A549 (cell line): Measurements from ENCODE around the gene GSG1L. TPM values are rescaled to one million over a fixed set of nuclear protein-coding genes. Genes with fewer than 3 reads are reported as not detected.

Experiments
- ATAC-seq, 2 experiments: fragments of 200-7000 bp in 1 of 2; fragments of >200 bp in 1 of 2; cut with Nextera tagmentation in 1 of 2; cut with Tn5 transposase in 1 of 2; 3 replicates each; pipeline versions ENCODE4 v1.8.0 to v1.9.1; 2018 to 2020; ENCODE audit warnings: mild to moderate bottlenecking in 1 of 2, moderate library complexity in 1 of 2
- CTCF ChIA-PET: fragments of 300-600 bp; sonication (Branson Sonifier 250); formaldehyde crosslinking; extraction: SDS; loops from one replicate; lab custom pipeline; 2021; ENCODE audit warnings: antibody characterized with exemption, inconsistent platforms; lab: Yijun Ruan, JAX
- POLR2A ChIA-PET: fragments of 350-600 bp; formaldehyde crosslinking; extraction: SDS; loops from one replicate; lab custom pipeline; 2021; ENCODE audit warnings: antibody characterized with exemption, inconsistent platforms; lab: Yijun Ruan, JAX
- DNase-seq, 2 experiments: peaks; one replicate each; pipeline versions ENCODE4 v3.0.0 to v3.0.0-alpha.2; 2011 to 2016; ENCODE audit warnings: low read depth in 1 of 2, low spot score in 1 of 2
- FAIRE-seq: peaks from 2 replicates; lab custom pipeline; 2011; peaks lifted over from hg19 to GRCh38; lab: Jason Lieb, UNC
- H3K27ac ChIP-seq, 2 experiments: fragments of >200 bp; sonication (Bioruptor Twin); formaldehyde crosslinking; 3 replicates each; pipeline ENCODE4 v1.5.1; 2016 to 2017
- H3K4me1 ChIP-seq: fragments of >200 bp; sonication (Bioruptor Twin); formaldehyde crosslinking; 3 replicates; pipeline ENCODE4 v1.6.1; 2016
- H3K4me2 ChIP-seq: fragments of >200 bp; sonication (Bioruptor Twin); formaldehyde crosslinking; 3 replicates; pipeline ENCODE4 v1.6.1; 2016
- H3K4me3 ChIP-seq: fragments of >200 bp; sonication (Bioruptor Twin); formaldehyde crosslinking; 3 replicates; pipeline ENCODE4 v1.5.1; 2016
- H3K9me3 ChIP-seq: fragments of >200 bp; sonication (Bioruptor Twin); formaldehyde crosslinking; 3 replicates; pipeline ENCODE4 v1.6.1; 2016
- CBX2 ChIP-seq: fragments of 200-600 bp; sonication (generic); IDR thresholded peaks from 2 replicates; pipeline ENCODE4 v1.6.1; 2016; ENCODE audit warnings: low read depth, mild to moderate bottlenecking, borderline replicate concordance
- CEBPB ChIP-seq, 2 experiments: fragments of >200 bp in 1 of 2; sonication (Bioruptor Twin) in 1 of 2; formaldehyde crosslinking in 1 of 2; IDR thresholded peaks; 2 replicates each; pipeline ENCODE4 v1.6.1; 2012 to 2016
- CHD2 ChIP-seq: fragments of 150-350 bp; IDR thresholded peaks from 2 replicates; pipeline ENCODE4 v1.6.1; 2014; ENCODE audit warnings: low read length; ENCODE audit not compliant: partially characterized antibody
- CHD4 ChIP-seq: fragments of 200-600 bp; sonication (generic); IDR thresholded peaks from 2 replicates; pipeline ENCODE4 v1.6.1; 2016; ENCODE audit warnings: antibody characterized with exemption, mild to moderate bottlenecking, borderline replicate concordance
- EHMT2 ChIP-seq: fragments of 200-600 bp; sonication (generic); IDR thresholded peaks from 2 replicates; pipeline ENCODE4 v1.6.1; 2016; ENCODE audit warnings: antibody characterized with exemption, low read depth, mild to moderate bottlenecking, moderate library complexity
- EP300 ChIP-seq, 2 experiments: fragments of >200 bp; sonication (Bioruptor Twin); formaldehyde crosslinking; IDR thresholded peaks; 2 replicates in 1 of 2; 3 replicates in 1 of 2; pipeline ENCODE4 v1.6.1; 2016 to 2017
- HEYL ChIP-seq: fragments of 250-450 bp; sonication (Bioruptor Pico); IDR thresholded peaks from 2 replicates; pipeline ENCODE4 v1.8.0; 2021; ENCODE audit warnings: mild to moderate bottlenecking, moderate library complexity
- HOXA7 ChIP-seq: fragments of 250-450 bp; sonication (Bioruptor Pico); IDR thresholded peaks from 2 replicates; pipeline ENCODE4 v1.5.0; 2020; ENCODE audit warnings: mild to moderate bottlenecking, moderate library complexity
- JUN ChIP-seq, 2 experiments: fragments of >200 bp; sonication (Bioruptor Twin); formaldehyde crosslinking; IDR thresholded peaks; 2 replicates in 1 of 2; 3 replicates in 1 of 2; pipeline ENCODE4 v1.6.1; 2016 to 2017
- KDM1A ChIP-seq: fragments of 200-600 bp; sonication (generic); IDR thresholded peaks from 2 replicates; pipeline ENCODE4 v1.6.1; 2016; ENCODE audit warnings: low read depth, mild to moderate bottlenecking
- KDM5A ChIP-seq: fragments of 200-600 bp; sonication (generic); IDR thresholded peaks from 2 replicates; pipeline ENCODE4 v1.6.1; 2016; ENCODE audit warnings: antibody characterized with exemption, mild to moderate bottlenecking
- MYC ChIP-seq: IDR thresholded peaks from 2 replicates; pipeline ENCODE4 v1.6.1; 2012; ENCODE audit warnings: mild to moderate bottlenecking, inconsistent platforms, low read length, improper control_type of control experiment, borderline replicate concordance
- NFE2L2 ChIP-seq: fragments of 150-350 bp; conservative IDR thresholded peaks from 2 replicates; pipeline ENCODE4 v1.6.1; 2014; ENCODE audit warnings: low read length
- NPAS2 ChIP-seq: fragments of 250-450 bp; sonication (Bioruptor Pico); IDR thresholded peaks from 2 replicates; pipeline ENCODE4 v1.8.0; 2022; ENCODE audit warnings: mild to moderate bottlenecking, moderate library complexity, borderline replicate concordance
- NR3C1 ChIP-seq: fragments of >200 bp; sonication (Bioruptor Twin); formaldehyde crosslinking; IDR thresholded peaks from 3 replicates; pipeline ENCODE4 v1.6.1; 2017
- PHF8 ChIP-seq: fragments of 200-600 bp; sonication (generic); IDR thresholded peaks from 2 replicates; pipeline ENCODE4 v1.6.1; 2016; ENCODE audit warnings: low read depth, mild to moderate bottlenecking, antibody characterized with exemption, moderate library complexity, borderline replicate concordance
- POLR2A ChIP-seq: IDR thresholded peaks from 2 replicates; pipeline ENCODE4 v1.6.1; 2012; ENCODE audit warnings: mild to moderate bottlenecking, low read length
- RAD21 ChIP-seq, 2 experiments: fragments of >200 bp in 1 of 2; sonication (Bioruptor Twin) in 1 of 2; formaldehyde crosslinking in 1 of 2; IDR thresholded peaks in 1 of 2; conservative IDR thresholded peaks in 1 of 2; 2 replicates in 1 of 2; 3 replicates in 1 of 2; pipeline ENCODE4 v1.6.1; 2012 to 2018; ENCODE audit warnings: inconsistent platforms in 1 of 2
- RARB ChIP-seq: fragments of 250-450 bp; sonication (Bioruptor Pico); IDR thresholded peaks from 2 replicates; pipeline ENCODE4 v1.8.0; 2021; ENCODE audit warnings: mild to moderate bottlenecking, moderate library complexity
- RFX5 ChIP-seq: fragments of 450-650 bp; IDR thresholded peaks from 2 replicates; pipeline ENCODE4 v1.7.1; 2014; ENCODE audit warnings: antibody characterized with exemption, mild to moderate bottlenecking, moderate library complexity
- SMC3 ChIP-seq: fragments of >200 bp; sonication (Bioruptor Twin); formaldehyde crosslinking; IDR thresholded peaks from 3 replicates; pipeline ENCODE4 v1.6.1; 2018; ENCODE audit warnings: inconsistent platforms
- TFCP2L1 ChIP-seq: fragments of 250-450 bp; sonication (Bioruptor Pico); IDR thresholded peaks from 2 replicates; pipeline ENCODE4 v1.5.0; 2021; ENCODE audit warnings: mild to moderate bottlenecking
- TP53 ChIP-seq: fragments of 250-450 bp; sonication (Bioruptor Pico); IDR thresholded peaks from 2 replicates; pipeline ENCODE4 v1.5.0; 2021; ENCODE audit warnings: mild to moderate bottlenecking, moderate library complexity
- WGBS: methylation state at CpG from one replicate; pipeline ENCODE4 v1.1.6; 2017; ENCODE audit errors: missing lambda C conversion rate; 5-methylcytosine and 5-hydroxymethylcytosine counted together
- polyA plus RNA-seq, 4 experiments: library from polyadenylated mRNA; depleted of rRNA in 3 of 4; stranded (reverse); fragments of >200 nt; fragmentation: RNase III in 1 of 4; extraction: RNeasy Plus Mini Kit Qiagen cat#74134 plus additional on column Dnase treatment in 1 of 4; gene quantifications; 2 replicates in 3 of 4; 3 replicates in 1 of 4; pipeline ENCODE4 v1.2.3, GENCODE V29; 2011 to 2017
- TF ChIP-seq, protein P1 (sequence below): fragments of 200-600 bp; sonication (generic); IDR thresholded peaks from 2 replicates; pipeline ENCODE4 v1.6.1; 2016; ENCODE audit warnings: antibody characterized with exemption, mild to moderate bottlenecking, moderate library complexity
- TF ChIP-seq, protein P2 (sequence below): fragments of 250-450 bp; sonication (Bioruptor Pico); IDR thresholded peaks from 2 replicates; pipeline ENCODE4 v1.5.0; 2020; ENCODE audit warnings: low read depth, mild to moderate bottlenecking, moderate library complexity
- TF ChIP-seq, protein P3 (sequence below): fragments of 450-650 bp; IDR thresholded peaks from 2 replicates; pipeline ENCODE4 v1.6.1; 2014; ENCODE audit warnings: antibody characterized with exemption
- TF ChIP-seq, protein P4 (sequence below): fragments of >200 bp; sonication (Bioruptor Twin); formaldehyde crosslinking; IDR thresholded peaks from 3 replicates; pipeline ENCODE4 v1.6.1; 2016

GSG1L gene
- polyA plus RNA-seq, 2 of the 4 experiments (the other 2 are of a cell fraction) = not detected

DNA sequence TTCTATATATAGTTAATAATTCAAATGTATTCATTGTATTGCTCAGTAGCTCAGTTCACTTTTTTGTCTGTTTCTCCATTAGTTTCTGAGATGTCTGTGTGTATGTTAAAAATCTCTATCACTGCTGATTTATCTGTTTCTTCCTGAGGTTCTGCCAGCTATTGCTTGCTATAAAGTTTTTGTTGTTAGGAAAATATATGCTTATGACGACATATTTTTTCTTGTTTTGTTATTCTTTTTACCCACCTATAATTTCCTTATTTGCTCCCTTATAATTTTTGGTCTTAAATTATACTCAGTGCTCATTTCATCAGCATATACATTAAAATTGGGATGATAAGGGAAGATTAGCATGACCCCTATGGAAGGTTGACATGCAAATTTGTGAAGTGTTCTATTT lies 200.6 kb downstream of the GSG1L start:
- no peak for DNase-seq
- 17% methylated on average over 1 of the region's 1 CpG for WGBS
- no peak overlapping the region for H3K4me2 ChIP-seq
- no peaks in the 10 kb centered on the region for H3K4me1 ChIP-seq
- H3K27ac ChIP-seq = no peak overlapping the region
- POLR2A ChIA-PET = no interaction called here
- FAIRE-seq = no peak
- H3K9me3 ChIP-seq = peaks cover 7% of the 10 kb centered on the region
- no peak overlapping the region for H3K4me3 ChIP-seq
- CTCF ChIA-PET = no interaction called here
- ATAC-seq = no peak
- TF ChIP-seq EHMT2 (no peak), TFCP2L1 (CRISPR knock-in tag) (no peak), RARB (no peak), CHD4 (no peak), RAD21 (conservative IDR thresholded peaks at IDR 0.05 in 1 of 2, IDR thresholded peaks at IDR 0.05 in 1 of 2) (no peak), NFE2L2 (no peak), PHF8 (no peak), SMC3 (no peak), CBX2 (no peak), HOXA7 (CRISPR knock-in tag) (no peak), KDM5A (no peak)
- TF ChIP-seq, protein P1, sequence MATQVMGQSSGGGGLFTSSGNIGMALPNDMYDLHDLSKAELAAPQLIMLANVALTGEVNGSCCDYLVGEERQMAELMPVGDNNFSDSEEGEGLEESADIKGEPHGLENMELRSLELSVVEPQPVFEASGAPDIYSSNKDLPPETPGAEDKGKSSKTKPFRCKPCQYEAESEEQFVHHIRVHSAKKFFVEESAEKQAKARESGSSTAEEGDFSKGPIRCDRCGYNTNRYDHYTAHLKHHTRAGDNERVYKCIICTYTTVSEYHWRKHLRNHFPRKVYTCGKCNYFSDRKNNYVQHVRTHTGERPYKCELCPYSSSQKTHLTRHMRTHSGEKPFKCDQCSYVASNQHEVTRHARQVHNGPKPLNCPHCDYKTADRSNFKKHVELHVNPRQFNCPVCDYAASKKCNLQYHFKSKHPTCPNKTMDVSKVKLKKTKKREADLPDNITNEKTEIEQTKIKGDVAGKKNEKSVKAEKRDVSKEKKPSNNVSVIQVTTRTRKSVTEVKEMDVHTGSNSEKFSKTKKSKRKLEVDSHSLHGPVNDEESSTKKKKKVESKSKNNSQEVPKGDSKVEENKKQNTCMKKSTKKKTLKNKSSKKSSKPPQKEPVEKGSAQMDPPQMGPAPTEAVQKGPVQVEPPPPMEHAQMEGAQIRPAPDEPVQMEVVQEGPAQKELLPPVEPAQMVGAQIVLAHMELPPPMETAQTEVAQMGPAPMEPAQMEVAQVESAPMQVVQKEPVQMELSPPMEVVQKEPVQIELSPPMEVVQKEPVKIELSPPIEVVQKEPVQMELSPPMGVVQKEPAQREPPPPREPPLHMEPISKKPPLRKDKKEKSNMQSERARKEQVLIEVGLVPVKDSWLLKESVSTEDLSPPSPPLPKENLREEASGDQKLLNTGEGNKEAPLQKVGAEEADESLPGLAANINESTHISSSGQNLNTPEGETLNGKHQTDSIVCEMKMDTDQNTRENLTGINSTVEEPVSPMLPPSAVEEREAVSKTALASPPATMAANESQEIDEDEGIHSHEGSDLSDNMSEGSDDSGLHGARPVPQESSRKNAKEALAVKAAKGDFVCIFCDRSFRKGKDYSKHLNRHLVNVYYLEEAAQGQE = no peak
- TF ChIP-seq, protein P2, sequence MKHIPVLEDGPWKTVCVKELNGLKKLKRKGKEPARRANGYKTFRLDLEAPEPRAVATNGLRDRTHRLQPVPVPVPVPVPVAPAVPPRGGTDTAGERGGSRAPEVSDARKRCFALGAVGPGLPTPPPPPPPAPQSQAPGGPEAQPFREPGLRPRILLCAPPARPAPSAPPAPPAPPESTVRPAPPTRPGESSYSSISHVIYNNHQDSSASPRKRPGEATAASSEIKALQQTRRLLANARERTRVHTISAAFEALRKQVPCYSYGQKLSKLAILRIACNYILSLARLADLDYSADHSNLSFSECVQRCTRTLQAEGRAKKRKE (CRISPR knock-in tag) = no peak

DNA sequence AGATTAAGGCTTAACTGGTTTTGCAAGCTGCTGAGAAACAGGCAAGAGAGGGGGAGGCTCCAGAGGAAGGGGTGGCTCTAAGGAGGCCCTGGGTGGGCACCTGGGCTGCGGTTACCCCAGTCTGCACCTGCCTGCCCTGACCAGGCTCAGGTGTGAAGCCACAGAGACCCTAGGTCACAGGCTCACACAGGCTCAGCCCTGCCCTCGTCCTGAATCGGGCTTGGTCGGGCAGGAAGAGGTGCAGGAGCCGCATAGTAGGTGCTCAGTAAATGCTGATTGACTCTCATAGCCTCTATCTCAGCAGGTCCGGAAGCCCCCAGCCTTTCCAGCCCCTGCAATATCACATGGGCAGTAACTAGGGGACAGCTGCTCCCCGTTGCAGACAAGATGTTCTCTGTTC lies 203.4 kb downstream of the GSG1L start:
- FAIRE-seq = no peak
- WGBS = 27% methylated on average over 6 of the region's 7 CpGs
- Histone ChIP-seq H3K4me1 (no peaks in the 10 kb centered on the region), H3K9me3 (peaks cover 7% of the 10 kb centered on the region), H3K4me2 (no peak overlapping the region), H3K4me3 (no peak overlapping the region)
- ChIA-PET POLR2A (no interaction called here), CTCF (no interaction called here)
- DNase-seq = no peak
- no peak for ATAC-seq
- TF ChIP-seq RFX5 = no peak
- TF ChIP-seq HEYL (CRISPR knock-in tag) = no peak
- TF ChIP-seq, protein P2 (CRISPR knock-in tag) = no peak
- no peak for TF ChIP-seq KDM1A
- TF ChIP-seq CEBPB (IDR thresholded peaks at IDR 0.05) = no peak
- TF ChIP-seq, protein P3, sequence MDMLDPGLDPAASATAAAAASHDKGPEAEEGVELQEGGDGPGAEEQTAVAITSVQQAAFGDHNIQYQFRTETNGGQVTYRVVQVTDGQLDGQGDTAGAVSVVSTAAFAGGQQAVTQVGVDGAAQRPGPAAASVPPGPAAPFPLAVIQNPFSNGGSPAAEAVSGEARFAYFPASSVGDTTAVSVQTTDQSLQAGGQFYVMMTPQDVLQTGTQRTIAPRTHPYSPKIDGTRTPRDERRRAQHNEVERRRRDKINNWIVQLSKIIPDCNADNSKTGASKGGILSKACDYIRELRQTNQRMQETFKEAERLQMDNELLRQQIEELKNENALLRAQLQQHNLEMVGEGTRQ = no peak
- no peak for TF ChIP-seq NFE2L2
- TF ChIP-seq JUN (IDR thresholded peaks at IDR 0.05) = no peak
- TF ChIP-seq POLR2A = no peak
- TF ChIP-seq EP300 (IDR thresholded peaks at IDR 0.05) = no peak
- TF ChIP-seq NR3C1 = no peak
- no peak for TF ChIP-seq CBX2
- TF ChIP-seq CHD2 = no peak
- TF ChIP-seq, protein P4, sequence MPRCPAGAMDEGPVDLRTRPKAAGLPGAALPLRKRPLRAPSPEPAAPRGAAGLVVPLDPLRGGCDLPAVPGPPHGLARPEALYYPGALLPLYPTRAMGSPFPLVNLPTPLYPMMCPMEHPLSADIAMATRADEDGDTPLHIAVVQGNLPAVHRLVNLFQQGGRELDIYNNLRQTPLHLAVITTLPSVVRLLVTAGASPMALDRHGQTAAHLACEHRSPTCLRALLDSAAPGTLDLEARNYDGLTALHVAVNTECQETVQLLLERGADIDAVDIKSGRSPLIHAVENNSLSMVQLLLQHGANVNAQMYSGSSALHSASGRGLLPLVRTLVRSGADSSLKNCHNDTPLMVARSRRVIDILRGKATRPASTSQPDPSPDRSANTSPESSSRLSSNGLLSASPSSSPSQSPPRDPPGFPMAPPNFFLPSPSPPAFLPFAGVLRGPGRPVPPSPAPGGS = no peak
- TF ChIP-seq KDM5A = no peak
- TF ChIP-seq NPAS2 (CRISPR knock-in tag) = no peak
- no peak for TF ChIP-seq HOXA7 (CRISPR knock-in tag)
- TF ChIP-seq TP53 = no peak
- no peak for TF ChIP-seq MYC
- TF ChIP-seq, all 56 proteins: peak for 0
- H3K27ac ChIP-seq = no peak overlapping the region
